HEK293T (cell line): Measurements from ENCODE around the gene CTNNBIP1.

ENCODE experiments used
- ARNT ChIP-seq: fragments of 450-650 bp; IDR thresholded peaks from 2 replicates; pipeline ENCODE4 v1.6.1; 2017; ENCODE audit warnings: mild to moderate bottlenecking
- BHLHE40 ChIP-seq: fragments of 450-650 bp; IDR thresholded peaks from 2 replicates; pipeline ENCODE4 v1.6.1; 2016; ENCODE audit warnings: mild to moderate bottlenecking, moderate library complexity, borderline replicate concordance
- FOXA1 ChIP-seq: fragments of 450-650 bp; IDR thresholded peaks from 2 replicates; pipeline ENCODE4 v1.6.1; 2016; ENCODE audit warnings: mild to moderate bottlenecking
- FOXM1 ChIP-seq: fragments of 450-650 bp; IDR thresholded peaks from 2 replicates; pipeline ENCODE4 v1.6.1; 2017; ENCODE audit warnings: mild to moderate bottlenecking, borderline replicate concordance
- HDGF ChIP-seq: fragments of 450-650 bp; IDR thresholded peaks from 2 replicates; pipeline ENCODE4 v1.6.1; 2017; ENCODE audit warnings: antibody characterized with exemption, borderline replicate concordance
- L3MBTL2 ChIP-seq: fragments of 450-650 bp; conservative IDR thresholded peaks from 2 replicates; pipeline ENCODE4 v1.6.1; 2016; ENCODE audit warnings: mild to moderate bottlenecking
- LEF1 ChIP-seq: fragments of 450-650 bp; IDR thresholded peaks from 2 replicates; pipeline ENCODE4 v1.6.1; 2017; ENCODE audit warnings: mild to moderate bottlenecking, borderline replicate concordance
- NFRKB ChIP-seq: fragments of 450-650 bp; IDR thresholded peaks from 2 replicates; pipeline ENCODE4 v1.6.1; 2016; ENCODE audit warnings: mild to moderate bottlenecking, moderate library complexity
- SP1 ChIP-seq: fragments of 450-650 bp; IDR thresholded peaks from 2 replicates; pipeline ENCODE4 v1.6.1; 2017
- SUZ12 ChIP-seq: fragments of 450-650 bp; IDR thresholded peaks from 2 replicates; pipeline ENCODE4 v1.6.1; 2016; ENCODE audit warnings: mild to moderate bottlenecking
- TARDBP ChIP-seq: fragments of 450-650 bp; IDR thresholded peaks from 2 replicates; pipeline ENCODE4 v1.6.1; 2016
- ZNF384 ChIP-seq: fragments of 450-650 bp; IDR thresholded peaks from 2 replicates; pipeline ENCODE4 v1.6.1; 2016
- TF ChIP-seq, protein P1 (sequence below): fragments of 450-650 bp; IDR thresholded peaks from 2 replicates; pipeline ENCODE4 v1.6.1; 2016

DNA sequence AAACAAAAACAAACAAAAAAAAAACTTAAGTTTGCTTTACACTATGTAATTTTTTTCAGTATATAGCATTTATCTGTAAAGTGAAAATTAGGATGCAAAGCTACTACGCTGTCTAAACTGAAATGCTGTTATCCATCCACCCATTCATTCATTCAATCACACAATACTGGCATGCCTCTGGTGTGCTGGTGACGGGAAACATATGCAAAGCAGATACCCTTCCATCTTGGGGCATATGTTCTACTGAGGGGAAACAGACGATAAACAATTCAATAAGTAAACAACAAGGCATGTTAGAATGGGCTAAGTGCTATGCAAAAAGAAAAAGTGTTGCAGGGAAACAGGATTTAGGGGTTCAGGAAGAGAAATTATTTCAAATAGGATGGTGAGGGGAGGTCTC, 89.5 kb downstream of the CTNNBIP1 start:
- TF ChIP-seq HDGF = no peak
- TF ChIP-seq, protein P1, sequence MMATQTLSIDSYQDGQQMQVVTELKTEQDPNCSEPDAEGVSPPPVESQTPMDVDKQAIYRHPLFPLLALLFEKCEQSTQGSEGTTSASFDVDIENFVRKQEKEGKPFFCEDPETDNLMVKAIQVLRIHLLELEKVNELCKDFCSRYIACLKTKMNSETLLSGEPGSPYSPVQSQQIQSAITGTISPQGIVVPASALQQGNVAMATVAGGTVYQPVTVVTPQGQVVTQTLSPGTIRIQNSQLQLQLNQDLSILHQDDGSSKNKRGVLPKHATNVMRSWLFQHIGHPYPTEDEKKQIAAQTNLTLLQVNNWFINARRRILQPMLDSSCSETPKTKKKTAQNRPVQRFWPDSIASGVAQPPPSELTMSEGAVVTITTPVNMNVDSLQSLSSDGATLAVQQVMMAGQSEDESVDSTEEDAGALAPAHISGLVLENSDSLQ = no peak
- TF ChIP-seq TARDBP = no peak
- no peak for TF ChIP-seq BHLHE40
- TF ChIP-seq NFRKB = no peak
- no peak for TF ChIP-seq L3MBTL2
- TF ChIP-seq FOXA1 = no peak
- TF ChIP-seq FOXM1 = no peak
- TF ChIP-seq SP1 = no peak
- no peak for TF ChIP-seq SUZ12
- no peak for TF ChIP-seq LEF1
- TF ChIP-seq ZNF384 = no peak
- no peak for TF ChIP-seq ARNT
